IPS-20b (cell line): Measurements from ENCODE around the gene TENM3.

Source experiments
- H3K27ac ChIP-seq: one replicate; pipeline ENCODE4 v1.5.1; 2013; ENCODE audit warnings: low read length
- H3K27me3 ChIP-seq: 2 replicates; pipeline ENCODE4 v1.6.1; 2013; ENCODE audit warnings: mild to moderate bottlenecking, low read length, inconsistent platforms; ENCODE audit not compliant: insufficient read depth
- H3K36me3 ChIP-seq: 2 replicates; pipeline ENCODE4 v1.6.1; 2013; ENCODE audit warnings: low read depth, mild to moderate bottlenecking, inconsistent platforms, low read length, moderate library complexity; ENCODE audit not compliant: insufficient read depth
- H3K4me1 ChIP-seq: 2 replicates; pipeline ENCODE4 v1.6.1; 2013; ENCODE audit warnings: mild to moderate bottlenecking, control low read depth, inconsistent platforms, low read length, moderate library complexity; ENCODE audit not compliant: insufficient read depth
- H3K4me3 ChIP-seq: 2 replicates; pipeline ENCODE4 v1.5.1; 2013; ENCODE audit warnings: mild to moderate bottlenecking, low read length, inconsistent platforms
- H3K9ac ChIP-seq: 2 replicates; pipeline ENCODE4 v1.6.1; 2013; ENCODE audit warnings: low read depth, mild to moderate bottlenecking, inconsistent platforms, low read length, moderate library complexity
- H3K9me3 ChIP-seq: 2 replicates; pipeline ENCODE4 v1.6.1; 2013; ENCODE audit warnings: mild to moderate bottlenecking, low read depth, low read length, inconsistent platforms; ENCODE audit not compliant: insufficient read depth

The TENM3 gene

GRCh38 chr4:182619660-182620059 is 376.5 kb downstream of the TENM3 start:
- H3K9me3 ChIP-seq: no peaks in the 10 kb centered on the region
- H3K9ac ChIP-seq: no peak overlapping the region
- no peaks in the 10 kb centered on the region for H3K27me3 ChIP-seq
- H3K27ac ChIP-seq: no peak overlapping the region
- H3K36me3 ChIP-seq: no peaks in the 10 kb centered on the region
- H3K4me1 ChIP-seq: peaks cover 3% of the 10 kb centered on the region; the same call in 1 of the 2 replicates
- no peak overlapping the region for H3K4me3 ChIP-seq

- Histone ChIP-seq H3K4me1 (peaks cover 3% of the 10 kb centered on the region; the same call in 1 of the 2 replicates), H3K36me3 (no peaks in the 10 kb centered on the region), H3K9me3 (no peaks in the 10 kb centered on the region), H3K4me3 (no peak overlapping the region), H3K9ac (no peak overlapping the region), H3K27ac (no peak overlapping the region), H3K27me3 (no peaks in the 10 kb centered on the region)
Measured at GRCh38 chr4:182620111-182620980, 377.1 kb downstream of the TENM3 start.

- H3K36me3 ChIP-seq: no peaks in the 10 kb centered on the region
- no peak overlapping the region for H3K27ac ChIP-seq
- H3K4me1 ChIP-seq: peaks cover 2% of the 10 kb centered on the region; the same call in 1 of the 2 replicates
- H3K9ac ChIP-seq: no peak overlapping the region
- H3K9me3 ChIP-seq: no peaks in the 10 kb centered on the region
- H3K27me3 ChIP-seq: no peaks in the 10 kb centered on the region
- no peak overlapping the region for H3K4me3 ChIP-seq
Measured at GRCh38 chr4:182624281-182624680, 381.1 kb downstream of the TENM3 start.

- Histone ChIP-seq H3K9me3 (no peaks in the 10 kb centered on the region), H3K4me1 (peaks cover 11% of the 10 kb centered on the region; the same call in 1 of the 2 replicates), H3K27me3 (no peaks in the 10 kb centered on the region), H3K9ac (no peak overlapping the region), H3K4me3 (no peak overlapping the region), H3K27ac (no peak overlapping the region), H3K36me3 (peaks cover 6% of the 10 kb centered on the region; the same call in 1 of the 2 replicates)
Measured at GRCh38 chr4:182625193-182625592, 382.0 kb downstream of the TENM3 start.

GRCh38 chr4:182627996-182628395 is 384.8 kb downstream of the TENM3 start:
- Histone ChIP-seq H3K27me3 (no peaks in the 10 kb centered on the region), H3K4me3 (no peak overlapping the region), H3K4me1 (peaks cover 11% of the 10 kb centered on the region; the same call in 1 of the 2 replicates), H3K9ac (no peak overlapping the region), H3K9me3 (no peaks in the 10 kb centered on the region), H3K36me3 (peaks cover 11% of the 10 kb centered on the region; the same call in 1 of the 2 replicates), H3K27ac (no peak overlapping the region)

- Histone ChIP-seq H3K27ac (no peak overlapping the region), H3K9ac (no peak overlapping the region), H3K4me3 (no peak overlapping the region), H3K4me1 (peaks cover 11% of the 10 kb centered on the region; the same call in 1 of the 2 replicates), H3K27me3 (no peaks in the 10 kb centered on the region), H3K36me3 (peaks cover 15% of the 10 kb centered on the region; the same call in 1 of the 2 replicates), H3K9me3 (no peaks in the 10 kb centered on the region)
Measured at GRCh38 chr4:182628544-182628943, 385.3 kb downstream of the TENM3 start.

- no peaks in the 10 kb centered on the region for H3K9me3 ChIP-seq
- H3K36me3 ChIP-seq: peaks cover 17% of the 10 kb centered on the region; the same call in 1 of the 2 replicates
- no peak overlapping the region for H3K4me3 ChIP-seq
- H3K27me3 ChIP-seq: no peaks in the 10 kb centered on the region
- H3K9ac ChIP-seq: no peak overlapping the region
- H3K27ac ChIP-seq: no peak overlapping the region
- peaks cover 11% of the 10 kb centered on the region; the same call in 1 of the 2 replicates for H3K4me1 ChIP-seq
Measured at GRCh38 chr4:182629096-182629495, 385.9 kb downstream of the TENM3 start.

GRCh38 chr4:182640491-182640890 is 397.3 kb downstream of the TENM3 start:
- Histone ChIP-seq H3K4me3 (no peak overlapping the region), H3K27ac (no peak overlapping the region), H3K9me3 (no peaks in the 10 kb centered on the region), H3K9ac (no peak overlapping the region), H3K27me3 (no peaks in the 10 kb centered on the region), H3K36me3 (no peaks in the 10 kb centered on the region), H3K4me1 (no peaks in the 10 kb centered on the region)

- Histone ChIP-seq H3K27me3 (no peaks in the 10 kb centered on the region), H3K9me3 (no peaks in the 10 kb centered on the region), H3K27ac (no peak overlapping the region), H3K9ac (no peak overlapping the region), H3K36me3 (no peaks in the 10 kb centered on the region), H3K4me3 (no peak overlapping the region), H3K4me1 (no peaks in the 10 kb centered on the region)
Measured at GRCh38 chr4:182640932-182641331, 397.7 kb downstream of the TENM3 start.

- no peak overlapping the region for H3K4me3 ChIP-seq
- H3K4me1 ChIP-seq: no peaks in the 10 kb centered on the region
- H3K27me3 ChIP-seq: no peaks in the 10 kb centered on the region
- no peak overlapping the region for H3K9ac ChIP-seq
- no peaks in the 10 kb centered on the region for H3K9me3 ChIP-seq
- H3K27ac ChIP-seq: no peak overlapping the region
- no peaks in the 10 kb centered on the region for H3K36me3 ChIP-seq
Measured at GRCh38 chr4:182642831-182643230, 399.6 kb downstream of the TENM3 start.

GRCh38 chr4:182643801-182644682 is 400.8 kb downstream of the TENM3 start:
- no peak overlapping the region for H3K9ac ChIP-seq

More at GRCh38 chr4:182643801-182644682, 400.8 kb downstream of the TENM3 start:
- H3K27ac ChIP-seq: no peak overlapping the region
- H3K36me3 ChIP-seq: no peaks in the 10 kb centered on the region
- H3K4me3 ChIP-seq: no peak overlapping the region
- no peaks in the 10 kb centered on the region for H3K9me3 ChIP-seq
- no peaks in the 10 kb centered on the region for H3K4me1 ChIP-seq
- H3K27me3 ChIP-seq: no peaks in the 10 kb centered on the region
